IMR-90 (cell line): ENCODE data around the gene ZFAND5.

Experiments used
- BHLHE40 ChIP-seq: fragments of 150-350 bp; IDR thresholded peaks from 2 replicates; pipeline ENCODE4 v1.6.1; 2016; ENCODE audit warnings: mild to moderate bottlenecking, low read depth, low read length
- CHD1 ChIP-seq: IDR thresholded peaks from 2 replicates; pipeline ENCODE4 v1.6.1; 2012; ENCODE audit warnings: low read depth, low read length, improper control_type of control experiment
- ELK1 ChIP-seq: fragments of 150-350 bp; IDR thresholded peaks from 2 replicates; pipeline ENCODE4 v1.6.1; 2016; ENCODE audit warnings: low read depth, mild to moderate bottlenecking, low read length, moderate library complexity, borderline replicate concordance
- FOS ChIP-seq: fragments of 150-350 bp; IDR thresholded peaks from 2 replicates; pipeline ENCODE4 v1.6.1; 2016; ENCODE audit warnings: low read depth, low read length
- POLR2A ChIP-seq: IDR thresholded peaks from 2 replicates; pipeline ENCODE4 v1.6.1; 2012; ENCODE audit warnings: mild to moderate bottlenecking, low read depth, low read length
- SMC3 ChIP-seq: fragments of 150-350 bp; IDR thresholded peaks from 2 replicates; pipeline ENCODE4 v1.6.1; 2016; ENCODE audit warnings: low read depth, mild to moderate bottlenecking, antibody characterized with exemption, low read length, moderate library complexity
- TF ChIP-seq, protein P1 (sequence below): conservative IDR thresholded peaks from 2 replicates; pipeline ENCODE4 v1.5.1; 2012; ENCODE audit warnings: mild to moderate bottlenecking, low read depth, low read length, improper control_type of control experiment
- TF ChIP-seq, protein P2 (sequence below): fragments of 150-350 bp; IDR thresholded peaks from 2 replicates; pipeline ENCODE4 v1.6.1; 2017; ENCODE audit warnings: mild to moderate bottlenecking, antibody characterized with exemption, low read length, low read depth

- TF ChIP-seq, protein P1, sequence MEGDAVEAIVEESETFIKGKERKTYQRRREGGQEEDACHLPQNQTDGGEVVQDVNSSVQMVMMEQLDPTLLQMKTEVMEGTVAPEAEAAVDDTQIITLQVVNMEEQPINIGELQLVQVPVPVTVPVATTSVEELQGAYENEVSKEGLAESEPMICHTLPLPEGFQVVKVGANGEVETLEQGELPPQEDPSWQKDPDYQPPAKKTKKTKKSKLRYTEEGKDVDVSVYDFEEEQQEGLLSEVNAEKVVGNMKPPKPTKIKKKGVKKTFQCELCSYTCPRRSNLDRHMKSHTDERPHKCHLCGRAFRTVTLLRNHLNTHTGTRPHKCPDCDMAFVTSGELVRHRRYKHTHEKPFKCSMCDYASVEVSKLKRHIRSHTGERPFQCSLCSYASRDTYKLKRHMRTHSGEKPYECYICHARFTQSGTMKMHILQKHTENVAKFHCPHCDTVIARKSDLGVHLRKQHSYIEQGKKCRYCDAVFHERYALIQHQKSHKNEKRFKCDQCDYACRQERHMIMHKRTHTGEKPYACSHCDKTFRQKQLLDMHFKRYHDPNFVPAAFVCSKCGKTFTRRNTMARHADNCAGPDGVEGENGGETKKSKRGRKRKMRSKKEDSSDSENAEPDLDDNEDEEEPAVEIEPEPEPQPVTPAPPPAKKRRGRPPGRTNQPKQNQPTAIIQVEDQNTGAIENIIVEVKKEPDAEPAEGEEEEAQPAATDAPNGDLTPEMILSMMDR: no peak
- TF ChIP-seq, protein P2, sequence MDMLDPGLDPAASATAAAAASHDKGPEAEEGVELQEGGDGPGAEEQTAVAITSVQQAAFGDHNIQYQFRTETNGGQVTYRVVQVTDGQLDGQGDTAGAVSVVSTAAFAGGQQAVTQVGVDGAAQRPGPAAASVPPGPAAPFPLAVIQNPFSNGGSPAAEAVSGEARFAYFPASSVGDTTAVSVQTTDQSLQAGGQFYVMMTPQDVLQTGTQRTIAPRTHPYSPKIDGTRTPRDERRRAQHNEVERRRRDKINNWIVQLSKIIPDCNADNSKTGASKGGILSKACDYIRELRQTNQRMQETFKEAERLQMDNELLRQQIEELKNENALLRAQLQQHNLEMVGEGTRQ: no peak
- no peak for TF ChIP-seq ELK1
- TF ChIP-seq SMC3: no peak
- TF ChIP-seq POLR2A: no peak
- TF ChIP-seq FOS: no peak
- no peak for TF ChIP-seq BHLHE40
- no peak for TF ChIP-seq CHD1
Observed at GRCh38 chr9:72363908-72364678, 915 bp downstream of the ZFAND5 start.
